Measurements from ENCODE around the gene ACSL4.
"Not testable (repeated sequence)": the region's sequence is repeated elsewhere in the genome, so short reads cannot be mapped to it uniquely, and the experiment has no call there.

GRCh38 chrX:109644671-109645070 lies 88.4 kb downstream of the ACSL4 start:
- not testable (repeated sequence) for TF ChIP-seq POLR2AphosphoS5, CTCF, POLR2A (IDR thresholded peaks at IDR 0.05)

Measured in breast epithelium (tissue), 3 donors.